ENCODE data around the gene ITFG1.

ITFG1 gene

GRCh38 chr16:47323241-47323640 lies 137.6 kb downstream of the ITFG1 start:
- no peak for DNase-seq (ENCODE audit: low spot score)

GRCh38 chr16:47320546-47321310 lies 140.1 kb downstream of the ITFG1 start:
- peak; percentile 13 for DNase-seq (ENCODE audit: low spot score)

DNA sequence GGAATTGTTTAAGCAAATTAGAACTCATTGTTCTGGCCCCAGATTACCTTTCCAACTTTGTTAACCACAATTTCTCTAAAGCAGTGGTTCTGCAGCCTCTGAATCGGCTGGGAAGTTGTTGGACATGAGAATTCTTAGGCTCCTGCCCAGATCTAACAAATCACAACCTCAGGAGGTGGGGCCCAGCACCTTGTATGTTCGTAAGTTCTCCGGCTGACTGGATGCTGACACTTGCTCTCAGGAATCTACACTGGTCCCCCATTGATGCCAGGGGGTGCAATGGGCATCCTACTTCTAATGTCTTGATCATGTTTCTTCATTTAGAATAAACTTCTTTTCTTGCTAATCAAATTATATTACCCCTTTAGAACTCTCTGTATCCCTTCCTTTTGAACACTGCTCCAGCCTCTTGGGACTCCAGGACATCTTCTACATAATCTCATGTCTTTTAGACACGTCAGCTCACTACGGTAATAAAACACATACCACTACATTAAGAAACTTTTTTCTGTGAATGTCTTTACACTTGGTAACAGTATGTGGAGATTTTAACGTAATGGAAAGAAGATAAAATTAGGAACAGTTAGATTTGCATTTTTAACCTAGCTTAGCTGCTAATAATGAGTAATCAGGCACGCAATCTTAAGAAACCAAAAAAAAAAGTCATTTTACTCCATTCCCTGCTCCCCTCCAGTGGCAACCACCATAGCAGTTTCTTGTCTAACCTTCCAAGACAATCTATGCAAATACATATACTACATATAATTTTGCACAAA lies 143.2 kb downstream of the ITFG1 start:
- no peak for DNase-seq (ENCODE audit: low spot score)

DNA sequence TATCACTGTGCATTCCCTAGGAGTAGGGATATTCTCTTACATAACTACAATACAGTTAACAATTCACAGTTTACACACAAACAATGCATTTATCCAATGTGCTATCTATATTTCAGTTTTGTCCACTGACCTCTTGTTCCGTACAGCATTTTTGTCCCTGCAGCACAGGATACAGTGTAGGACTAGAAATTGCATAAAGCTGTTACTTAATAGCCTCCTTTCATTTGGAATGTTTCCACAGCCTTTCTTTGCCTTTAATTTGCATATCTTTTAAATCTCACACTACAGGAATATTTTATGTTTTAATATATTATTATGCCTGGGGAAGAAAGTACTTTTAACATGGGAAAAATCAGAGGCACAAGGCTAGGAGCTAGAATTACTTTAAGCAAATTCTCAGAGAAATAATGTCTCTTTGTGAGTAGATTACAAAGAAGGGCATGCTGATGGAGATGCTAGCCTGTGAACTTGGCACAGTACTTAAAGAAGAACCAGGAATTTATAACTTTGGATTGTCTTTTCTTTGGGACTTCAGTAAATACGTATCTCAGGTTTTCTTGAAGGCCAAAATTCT lies 144.3 kb downstream of the ITFG1 start:
- no peak for DNase-seq (ENCODE audit: low spot score)

DNA sequence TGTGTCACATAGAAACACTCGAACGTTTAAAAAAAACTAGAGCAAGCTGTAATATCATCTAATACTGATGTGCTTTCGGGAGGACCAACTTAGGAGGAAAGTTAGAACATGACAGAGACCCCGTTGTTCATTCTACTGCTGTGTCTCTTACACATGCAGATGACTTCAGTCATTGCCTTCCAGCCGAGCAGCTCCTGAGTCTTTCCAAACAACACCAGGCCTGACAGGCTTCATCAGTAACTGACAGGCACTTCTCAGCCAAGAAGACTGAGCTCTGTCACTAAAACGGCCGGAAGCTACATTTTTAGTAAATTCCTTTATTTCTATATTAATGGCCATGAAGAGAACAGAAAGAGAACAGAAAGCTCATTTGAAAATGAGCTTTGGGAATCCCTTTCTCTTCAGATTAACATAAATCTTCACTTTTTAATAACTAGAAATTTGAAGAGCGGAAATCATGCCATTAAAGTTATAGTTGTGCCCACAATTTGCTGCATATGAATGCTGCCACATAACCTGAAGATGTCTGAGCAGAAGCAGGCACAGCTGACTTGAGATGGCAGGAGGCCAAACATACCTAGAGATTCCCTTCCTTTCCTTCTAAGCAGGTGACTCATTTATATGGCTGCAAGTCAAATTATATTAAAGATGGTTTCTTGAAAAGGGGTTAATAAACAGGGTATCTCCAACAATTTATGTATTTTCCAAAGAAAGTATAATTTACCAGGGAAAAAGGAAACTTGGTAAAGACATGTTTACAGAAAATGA lies 148.9 kb downstream of the ITFG1 start:
- no peak for DNase-seq (ENCODE audit: low spot score)

- no peak for DNase-seq (ENCODE audit: low spot score)
Measured at GRCh38 chr16:47310792-47311211, 150.1 kb downstream of the ITFG1 start.

DNA sequence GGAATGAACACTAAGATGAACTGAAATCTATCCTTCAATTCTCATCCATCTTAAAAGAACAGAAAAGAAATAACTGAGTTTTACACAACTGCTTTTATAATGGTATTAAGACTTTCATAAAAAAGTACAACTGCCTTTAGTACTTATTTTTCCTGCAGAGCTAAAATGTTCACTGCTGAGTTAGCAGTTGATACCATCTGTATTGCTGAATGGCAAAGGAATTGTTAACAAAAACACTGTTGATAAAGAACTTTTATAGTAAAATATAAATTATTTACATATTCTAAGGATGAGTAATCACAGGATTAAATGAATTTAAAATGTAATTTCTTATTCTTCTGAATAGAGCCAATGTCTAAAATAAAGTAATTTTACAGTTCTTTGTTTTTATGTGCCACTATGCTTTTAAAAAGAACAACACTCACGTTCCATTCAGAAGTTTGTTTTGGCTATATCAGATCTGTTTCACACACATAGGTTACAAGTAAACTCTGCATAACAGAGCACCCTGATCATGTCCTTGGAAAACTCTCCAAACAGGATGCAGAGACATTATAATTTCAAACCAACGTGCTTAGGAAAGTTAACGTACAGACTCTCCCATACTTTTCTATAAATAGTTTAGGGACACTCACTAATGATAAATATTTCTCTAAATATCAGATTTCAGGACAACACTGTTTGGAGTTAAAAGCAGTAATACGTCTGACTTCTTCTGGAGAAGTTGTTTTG lies 151.1 kb downstream of the ITFG1 start:
- DNase-seq (ENCODE audit: low spot score) = no peak

- DNase-seq (ENCODE audit: low spot score) = no peak
Measured at GRCh38 chr16:47308601-47309000, 152.3 kb downstream of the ITFG1 start.

DNA sequence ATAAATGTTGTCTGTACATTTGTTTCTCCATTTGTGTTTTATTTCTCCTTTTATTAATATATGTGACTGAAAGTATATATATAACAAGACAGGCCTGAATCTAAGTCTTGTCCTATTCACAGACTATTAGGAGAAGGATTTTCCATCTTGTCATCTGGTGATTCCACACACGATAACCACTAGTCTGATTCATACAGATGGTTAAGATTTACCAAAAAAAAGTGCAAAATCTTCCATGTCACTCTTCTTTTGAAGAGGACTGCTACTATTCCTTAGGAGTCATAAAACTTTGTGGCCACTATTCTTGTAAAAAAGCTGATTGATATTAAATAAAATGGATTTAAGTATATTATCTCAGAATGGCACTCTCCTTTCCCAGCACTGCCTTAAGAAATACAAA lies 156.3 kb downstream of the ITFG1 start:
- no peak for DNase-seq (ENCODE audit: low spot score)

- DNase-seq (ENCODE audit: low spot score) = no peak
Measured at GRCh38 chr16:47299587-47299986, 161.3 kb downstream of the ITFG1 start.

DNA sequence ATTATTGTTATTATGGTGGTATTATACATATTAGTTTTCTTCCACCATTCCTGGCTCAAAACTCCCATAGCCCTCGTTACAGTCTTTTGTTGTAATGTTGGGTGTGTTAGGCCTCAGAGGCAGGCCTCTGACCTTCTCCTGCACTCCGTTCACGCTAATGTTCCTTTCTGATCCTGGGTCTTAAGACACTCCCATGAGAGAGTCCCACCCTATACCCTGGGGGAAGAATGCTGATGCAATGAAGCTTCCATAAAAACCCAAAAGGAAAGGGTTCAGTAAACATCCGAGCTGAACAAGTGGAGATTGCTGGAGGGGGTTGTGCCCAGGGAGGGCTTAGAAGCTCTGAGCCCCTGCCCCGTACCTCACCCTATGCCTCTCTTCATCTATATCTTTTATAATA lies 175.9 kb downstream of the ITFG1 start:
- DNase-seq (ENCODE audit: low spot score) = no peak

- DNase-seq (ENCODE audit: low spot score) = no peak
Measured at GRCh38 chr16:47278306-47278970, 182.4 kb downstream of the ITFG1 start.

- DNase-seq (ENCODE audit: low spot score) = no peak
Measured at GRCh38 chr16:47276522-47276921, 184.3 kb downstream of the ITFG1 start.

GRCh38 chr16:47262938-47263337 lies 197.9 kb downstream of the ITFG1 start:
- DNase-seq (ENCODE audit: low spot score) = no peak

DNA sequence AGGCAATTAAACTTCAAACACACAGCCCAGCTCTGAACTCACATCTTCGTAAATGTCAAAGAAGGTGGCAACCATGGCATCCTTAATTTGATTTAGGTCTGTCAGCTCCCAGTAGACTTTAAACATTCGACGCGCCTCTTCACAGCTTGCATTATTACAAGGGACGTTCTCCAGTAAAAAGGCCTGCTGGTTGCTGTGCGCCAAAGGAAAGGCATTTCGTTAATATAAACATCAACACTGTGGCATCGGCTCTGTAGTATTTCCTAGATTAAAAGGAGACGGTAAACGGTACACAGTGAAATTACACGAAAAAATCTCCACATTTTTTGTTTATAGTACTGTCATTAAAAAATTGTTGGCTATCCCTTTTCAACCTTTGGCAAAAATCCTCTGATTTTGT lies 200.4 kb downstream of the ITFG1 start:
- no peak for DNase-seq (ENCODE audit: low spot score)

DNA sequence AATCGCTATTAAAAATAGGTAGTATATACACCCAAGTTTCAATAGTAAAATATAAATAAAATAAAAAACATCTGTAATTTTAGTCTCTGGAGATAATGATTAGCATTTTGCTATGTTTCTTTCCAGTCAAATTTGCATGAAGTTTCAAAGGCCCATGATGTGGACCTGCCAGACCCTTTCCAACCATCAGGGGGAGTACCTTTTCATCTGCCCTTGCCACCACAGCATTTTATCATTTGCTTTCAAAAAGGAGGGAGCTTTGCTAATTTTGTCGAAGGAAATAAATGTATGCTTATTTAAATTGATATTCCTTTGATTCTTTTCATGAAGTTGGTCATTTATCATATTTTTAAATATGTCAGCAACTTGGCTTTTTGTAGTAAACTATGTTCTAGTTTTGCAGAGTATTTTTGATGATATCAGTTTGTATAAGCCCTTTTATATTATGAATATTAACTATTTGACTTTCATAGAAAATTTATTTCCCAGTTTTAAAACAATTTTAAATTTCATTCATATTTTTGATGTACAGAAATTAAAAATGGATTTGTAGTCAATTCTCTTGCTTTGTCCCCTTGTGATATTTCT lies 201.9 kb downstream of the ITFG1 start:
- DNase-seq (ENCODE audit: low spot score) = peak; percentile 25

DNA sequence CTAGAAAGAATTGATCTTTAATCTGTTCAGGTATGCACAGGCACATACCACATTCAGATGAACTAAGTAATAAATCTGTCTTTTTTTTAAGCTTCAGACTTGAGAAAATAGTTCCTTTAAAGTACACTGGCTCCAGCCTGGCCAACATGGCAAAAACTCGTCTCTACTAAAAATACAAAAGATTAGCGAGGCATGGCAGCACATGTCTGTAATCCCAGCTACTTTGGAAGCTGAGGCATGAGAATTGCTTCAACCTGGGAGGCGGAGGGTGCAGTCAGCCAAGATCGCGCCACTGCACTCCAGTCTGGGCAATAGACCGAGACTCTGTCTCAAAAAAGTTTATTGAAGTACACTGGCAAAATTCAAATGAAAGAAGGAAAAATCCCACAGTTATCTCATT lies 206.1 kb downstream of the ITFG1 start:
- no peak for DNase-seq (ENCODE audit: low spot score)

- DNase-seq (ENCODE audit: low spot score) = no peak
Measured at GRCh38 chr16:47250983-47251382, 209.9 kb downstream of the ITFG1 start.

DNA sequence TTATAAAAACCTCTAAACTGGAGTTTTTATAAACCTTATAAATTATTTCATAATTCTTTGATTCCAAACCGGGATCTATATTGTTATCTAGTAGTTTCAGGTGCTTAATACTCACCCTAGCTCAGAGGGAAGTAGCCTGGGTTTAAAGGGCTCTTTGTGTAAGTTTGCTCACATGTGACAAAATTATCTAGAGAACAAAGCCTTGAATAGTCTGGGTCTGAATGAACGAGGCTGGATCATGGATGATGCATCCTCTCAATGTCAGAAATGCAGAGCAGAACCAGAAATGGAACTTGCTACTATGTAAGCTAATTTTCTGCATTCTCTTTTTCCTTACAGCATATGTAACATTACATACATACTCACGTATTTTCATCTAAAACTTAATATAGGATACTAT lies 213.2 kb downstream of the ITFG1 start:
- no peak for DNase-seq (ENCODE audit: low spot score)

- no peak for DNase-seq (ENCODE audit: low spot score)
Measured at GRCh38 chr16:47244206-47244605, 216.7 kb downstream of the ITFG1 start.

DNA sequence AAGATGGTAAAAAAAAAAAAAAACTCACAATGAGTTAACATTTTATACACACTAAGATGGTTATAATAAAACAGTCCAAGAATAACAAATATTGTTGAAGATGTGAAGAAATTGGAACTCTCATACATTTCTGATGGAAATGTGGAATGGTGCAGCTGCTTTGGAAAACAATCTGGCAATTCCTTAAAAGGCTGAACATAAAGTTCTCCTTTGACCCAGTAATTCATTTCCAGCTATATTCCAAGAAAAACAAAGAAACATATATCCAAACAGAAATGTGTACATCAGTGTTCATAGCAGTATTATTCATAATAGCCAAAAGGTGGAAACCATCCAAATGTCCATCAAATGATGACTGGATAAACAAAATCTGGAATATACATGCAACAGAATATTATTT lies 219.8 kb downstream of the ITFG1 start:
- DNase-seq (ENCODE audit: low spot score) = no peak
